A673 (cell line): ENCODE results near the gene FAM168A.

Experiments
- EZH2 ChIP-seq: fragments of 200-600 bp; sonication (generic); IDR thresholded peaks from 2 replicates; pipeline ENCODE4 v1.6.1; 2017; ENCODE audit warnings: borderline replicate concordance, low read depth, mild to moderate bottlenecking, mixed read lengths, antibody characterized with exemption, low read length; ENCODE audit not compliant: poor library complexity, severe bottlenecking
- TF ChIP-seq, protein P1 (sequence below): fragments of 300-800, 200-600 bp; sonication (generic); conservative IDR thresholded peaks from 2 replicates; pipeline ENCODE4 v1.5.1; 2017; ENCODE audit warnings: low read depth, mild to moderate bottlenecking, antibody characterized with exemption, low read length, moderate library complexity, mixed read lengths

DNA sequence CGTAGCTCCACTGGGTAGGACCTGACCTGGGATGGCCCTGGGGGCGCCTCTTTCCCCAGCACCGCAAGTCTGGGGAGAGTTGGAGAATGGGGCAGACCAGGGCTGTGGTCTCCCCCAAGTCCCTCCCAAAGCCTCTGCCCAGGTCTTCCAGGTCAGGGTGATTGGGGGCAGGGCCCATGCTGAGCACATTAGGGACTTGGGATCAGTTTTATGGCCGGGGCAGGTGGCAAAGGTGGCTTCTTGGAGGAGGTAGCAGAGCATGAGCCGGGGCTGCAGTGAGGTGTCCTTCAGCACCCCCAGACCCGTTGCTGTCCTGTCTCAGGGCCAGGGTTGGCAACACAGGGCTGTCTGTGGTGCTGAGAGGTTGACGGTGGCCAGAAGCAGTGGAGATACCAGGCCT, 215.7 kb downstream of the FAM168A start:
- TF ChIP-seq, protein P1, sequence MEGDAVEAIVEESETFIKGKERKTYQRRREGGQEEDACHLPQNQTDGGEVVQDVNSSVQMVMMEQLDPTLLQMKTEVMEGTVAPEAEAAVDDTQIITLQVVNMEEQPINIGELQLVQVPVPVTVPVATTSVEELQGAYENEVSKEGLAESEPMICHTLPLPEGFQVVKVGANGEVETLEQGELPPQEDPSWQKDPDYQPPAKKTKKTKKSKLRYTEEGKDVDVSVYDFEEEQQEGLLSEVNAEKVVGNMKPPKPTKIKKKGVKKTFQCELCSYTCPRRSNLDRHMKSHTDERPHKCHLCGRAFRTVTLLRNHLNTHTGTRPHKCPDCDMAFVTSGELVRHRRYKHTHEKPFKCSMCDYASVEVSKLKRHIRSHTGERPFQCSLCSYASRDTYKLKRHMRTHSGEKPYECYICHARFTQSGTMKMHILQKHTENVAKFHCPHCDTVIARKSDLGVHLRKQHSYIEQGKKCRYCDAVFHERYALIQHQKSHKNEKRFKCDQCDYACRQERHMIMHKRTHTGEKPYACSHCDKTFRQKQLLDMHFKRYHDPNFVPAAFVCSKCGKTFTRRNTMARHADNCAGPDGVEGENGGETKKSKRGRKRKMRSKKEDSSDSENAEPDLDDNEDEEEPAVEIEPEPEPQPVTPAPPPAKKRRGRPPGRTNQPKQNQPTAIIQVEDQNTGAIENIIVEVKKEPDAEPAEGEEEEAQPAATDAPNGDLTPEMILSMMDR: no peak
- no peak for TF ChIP-seq EZH2
